GM12878 (cell line): ENCODE data around the gene ST7. TPM values are rescaled to one million over a fixed set of nuclear protein-coding genes. Genes with fewer than 3 reads are reported as not detected.

ENCODE experiments used
- ATAC-seq: fragments of 200-7000 bp; cut with Tn5 transposase; 3 replicates; pipeline ENCODE4 v1.9.1; 2020; ENCODE audit warnings: mild to moderate bottlenecking, moderate library complexity
- BruUV-seq: library from RNA; stranded (reverse); fragments of 400-500 nt; replicated peaks from 2 replicates; lab custom pipeline; 2021; lab: Mats Ljungman, UMichigan
- CTCF ChIA-PET: fragments of 300-600 bp; sonication (Branson Sonifier 250); formaldehyde crosslinking; extraction: SDS; loops from one replicate; lab custom pipeline; 2021; ENCODE audit warnings: inconsistent platforms; lab: Yijun Ruan, JAX
- POLR2A ChIA-PET: fragments of 350-600 bp; formaldehyde crosslinking; extraction: SDS; loops from one replicate; lab custom pipeline; 2021; ENCODE audit warnings: inconsistent platforms; lab: Charles Lee
- RAD21 ChIA-PET: fragments of 300-600 bp; sonication (Branson Sonifier 250); formaldehyde crosslinking; loops from one replicate; lab custom pipeline; 2023; ENCODE audit warnings: antibody characterized with exemption; ENCODE audit not compliant: unreplicated experiment; lab: Charles Lee
- SMC1A ChIA-PET: fragments of 300-600 bp; sonication (Branson Sonifier 250); formaldehyde crosslinking; loops from one replicate; lab custom pipeline; 2023; ENCODE audit not compliant: unreplicated experiment, uncharacterized antibody; lab: Charles Lee
- DNase-seq: peaks from one replicate; pipeline ENCODE4 v3.0.0-alpha.2; 2011; ENCODE audit warnings: low read depth, low spot score
- FAIRE-seq: peaks from 3 replicates; lab custom pipeline; 2011; peaks lifted over from hg19 to GRCh38; lab: Jason Lieb, UNC
- H2AFZ ChIP-seq: 2 replicates; pipeline ENCODE4 v1.6.0; 2011; ENCODE audit warnings: low read depth, low read length, control low read depth; ENCODE audit not compliant: control insufficient read depth
- H3K27ac ChIP-seq: 2 replicates; pipeline ENCODE4 v1.5.1; 2011; ENCODE audit warnings: control low read depth; ENCODE audit not compliant: control insufficient read depth, insufficient read depth
- H3K27me3 ChIP-seq, 2 experiments: replicated peaks in 1 of 2; 2 replicates each; pipeline versions ENCODE4 v1.6.0 to v1.6.1; 2011; ENCODE audit warnings: low read length in 1 of 2; ENCODE audit not compliant: control insufficient read depth in 2 of 2, insufficient read depth in 2 of 2
- H3K36me3 ChIP-seq, 2 experiments: 2 replicates each; pipeline ENCODE4 v1.5.1; 2011; ENCODE audit warnings: low read length in 1 of 2; ENCODE audit not compliant: control insufficient read depth in 2 of 2, insufficient read depth in 2 of 2
- H3K4me1 ChIP-seq: 2 replicates; pipeline ENCODE4 v1.6.1; 2011; ENCODE audit warnings: mild to moderate bottlenecking, low read length, moderate library complexity, mixed read lengths; ENCODE audit not compliant: control insufficient read depth, insufficient read depth
- H3K4me2 ChIP-seq: 2 replicates; pipeline ENCODE4 v1.6.0; 2011; ENCODE audit warnings: control low read depth; ENCODE audit not compliant: control insufficient read depth, insufficient read depth
- H3K4me3 ChIP-seq: fragments of 200-600 bp; sonication (generic); 2 replicates; pipeline ENCODE4 v1.5.1; 2016
- H3K79me2 ChIP-seq: 2 replicates; pipeline ENCODE4 v1.6.0; 2011; ENCODE audit warnings: low read length; ENCODE audit not compliant: control insufficient read depth, insufficient read depth
- H3K9ac ChIP-seq: 2 replicates; pipeline ENCODE4 v1.8.0; 2011; ENCODE audit warnings: low read length, control low read depth, mixed read lengths; ENCODE audit not compliant: control insufficient read depth, insufficient read depth
- H3K9me3 ChIP-seq: replicated peaks from 3 replicates; pipeline ENCODE4 v1.5.1; 2011; ENCODE audit warnings: mild to moderate bottlenecking, low read length; ENCODE audit not compliant: control insufficient read depth, insufficient read depth
- H4K20me1 ChIP-seq: 2 replicates; pipeline ENCODE4 v1.6.0; 2011; ENCODE audit not compliant: control insufficient read depth, insufficient read depth
- HCFC1 ChIP-seq: fragments of 150-350 bp; IDR thresholded peaks from 2 replicates; pipeline ENCODE4 v1.6.1; 2014; ENCODE audit warnings: low read length
- HDAC6 ChIP-seq: fragments of 200-600 bp; sonication (generic); IDR thresholded peaks from one replicate; pipeline ENCODE4 v1.8.0; 2017; ENCODE audit warnings: antibody characterized with exemption; ENCODE audit not compliant: unreplicated experiment
- SUPT20H ChIP-seq: IDR thresholded peaks from 2 replicates; pipeline ENCODE4 v1.6.1; 2011; ENCODE audit warnings: low read depth, mild to moderate bottlenecking, low read length, moderate library complexity, borderline replicate concordance; ENCODE audit not compliant: control insufficient read depth
- TAF1 ChIP-seq: IDR thresholded peaks from 2 replicates; pipeline ENCODE4 v1.6.1; 2011; ENCODE audit warnings: mild to moderate bottlenecking, low read depth, low read length, borderline replicate concordance
- TARDBP ChIP-seq: IDR thresholded peaks from 2 replicates; pipeline ENCODE4 v1.6.1; 2016; ENCODE audit warnings: borderline replicate concordance
- USF2 ChIP-seq: IDR thresholded peaks from 2 replicates; pipeline ENCODE4 v1.6.1; 2011; ENCODE audit warnings: low read depth, low read length, improper control_type of control experiment, borderline replicate concordance
- ZNF592 ChIP-seq: fragments of 450-650 bp; IDR thresholded peaks from 2 replicates; pipeline ENCODE4 v1.6.1; 2017; ENCODE audit warnings: mild to moderate bottlenecking, moderate library complexity
- WGBS: methylation state at CpG from one replicate; pipeline ENCODE4 v1.1.6; 2016; ENCODE audit warnings: low lambda C conversion rate; ENCODE audit not compliant: insufficient replicate concordance, insufficient coverage; ENCODE audit errors: missing lambda C conversion rate; 5-methylcytosine and 5-hydroxymethylcytosine counted together
- in situ Hi-C: fragments of 300-500 bp; cut with MboI; formaldehyde crosslinking; loops from 9 replicates; pipeline ENCODE4 v1.14.3; 2018; ENCODE audit warnings: mixed read lengths
- intact Hi-C: fragments of 100-400 bp; cut with micrococcal nuclease; formaldehyde crosslinking; loops from one replicate; pipeline ENCODE4 v1.14.2; 2022; ENCODE audit not compliant: unreplicated experiment
- polyA plus RNA-seq, 11 experiments: library from polyadenylated mRNA; depleted of rRNA in 4 of 11; unstranded in 6 of 11; stranded (reverse) in 5 of 11; fragments of >200 nt; fragmentation: Nextera tagmentation in 4 of 11; fragmentation: Illumina TruSeq in 1 of 11; extraction: Ambion mirVana in 4 of 11; extraction: Trizol in 1 of 11; gene quantifications; 1 replicate in 1 of 11; 2 replicates in 10 of 11; pipeline versions ENCODE4 v1.2.1 to v1.2.3, GENCODE V29; 2011 to 2016; ENCODE audit warnings: inconsistent platforms in 2 of 11, missing spikeins in 2 of 11, low read depth in 1 of 11
- total RNA-seq, 4 experiments: library from RNA; depleted of rRNA in 3 of 4; stranded (reverse); fragments of >200 nt in 3 of 4; fragmentation: Illumina TruSeq in 1 of 4; extraction: Trizol in 1 of 4; gene quantifications; 2 replicates each; pipeline versions ENCODE4 v1.2.1 to v1.2.3, GENCODE V29; 2013 to 2021

Gene ST7
- total and polyA plus RNA-seq, 10 of the 15 experiments (the other 5 are each of a cell fraction or from before 2014, with no cell fraction given) = 27.7 to 76.4 (median 53.6) TPM

GRCh38 chr7:116940689-116941370 is 12.5 kb upstream of the ST7 start (continued):
- TF ChIP-seq ZNF592 (no peak), SUPT20H (no peak), HCFC1 (no peak)

- DNase-seq (no peak), ATAC-seq (no peak), FAIRE-seq (peak; percentile 56)
- Histone ChIP-seq H3K36me3 (no peaks in the 10 kb centered on the region), H3K27ac (no peak overlapping the region), H3K9me3 (no peaks in the 10 kb centered on the region), H3K4me2 (no peak overlapping the region), H3K27me3 (no peaks in the 10 kb centered on the region; a peak in 1 of 4 replicates), H4K20me1 (no peaks in the 10 kb centered on the region), H3K9ac (no peak overlapping the region), H3K79me2 (no peaks in the 10 kb centered on the region), H3K4me1 (no peaks in the 10 kb centered on the region), H3K4me3 (no peak overlapping the region), H2AFZ (no peak overlapping the region; the same call in 1 of the 2 replicates)
- intact Hi-C loops = no loop called here
- in situ Hi-C loops = no loop called here
- ChIA-PET CTCF (interaction anchor here (0.9 to 2.1 kb wide), 5 partner anchors 9 to 185 kb away, joined by 3 to 5 read pairs (median 4); no protein-coding TSS in a partner anchor), SMC1A (interaction anchor here (1.2 to 4.0 kb wide), 4 partner anchors 10 to 183 kb away, joined by 3 to 16 read pairs (median 4); no protein-coding TSS in a partner anchor), RAD21 (interaction anchor here (1.2 kb wide), 1 partner anchor 14 kb away, joined by 3 read pairs; no protein-coding TSS in a partner anchor), POLR2A (no interaction called here)
- TF ChIP-seq TAF1 (no peak), USF2 (no peak), TARDBP (no peak), HDAC6 (no peak)
- BruUV-seq = no TSS peak
- WGBS = 61% methylated on average over 2 of the region's 2 CpGs
These were observed 10.8 kb upstream of the ST7 start for GRCh38 chr7:116942504-116942903.
